GM10266 (cell line): ENCODE data around the gene RABAC1.

Source experiments
- DNase-seq: peaks from one replicate; pipeline ENCODE4 v3.0.0; 2012; ENCODE audit errors: extremely low spot score
- TF ChIP-seq, protein P1 (sequence below): IDR thresholded peaks from 2 replicates; pipeline ENCODE4 v1.5.1; 2012; ENCODE audit warnings: mild to moderate bottlenecking, low read depth; ENCODE audit not compliant: control insufficient read depth, insufficient read depth; ENCODE audit errors: missing control alignments

Gene RABAC1

DNA sequence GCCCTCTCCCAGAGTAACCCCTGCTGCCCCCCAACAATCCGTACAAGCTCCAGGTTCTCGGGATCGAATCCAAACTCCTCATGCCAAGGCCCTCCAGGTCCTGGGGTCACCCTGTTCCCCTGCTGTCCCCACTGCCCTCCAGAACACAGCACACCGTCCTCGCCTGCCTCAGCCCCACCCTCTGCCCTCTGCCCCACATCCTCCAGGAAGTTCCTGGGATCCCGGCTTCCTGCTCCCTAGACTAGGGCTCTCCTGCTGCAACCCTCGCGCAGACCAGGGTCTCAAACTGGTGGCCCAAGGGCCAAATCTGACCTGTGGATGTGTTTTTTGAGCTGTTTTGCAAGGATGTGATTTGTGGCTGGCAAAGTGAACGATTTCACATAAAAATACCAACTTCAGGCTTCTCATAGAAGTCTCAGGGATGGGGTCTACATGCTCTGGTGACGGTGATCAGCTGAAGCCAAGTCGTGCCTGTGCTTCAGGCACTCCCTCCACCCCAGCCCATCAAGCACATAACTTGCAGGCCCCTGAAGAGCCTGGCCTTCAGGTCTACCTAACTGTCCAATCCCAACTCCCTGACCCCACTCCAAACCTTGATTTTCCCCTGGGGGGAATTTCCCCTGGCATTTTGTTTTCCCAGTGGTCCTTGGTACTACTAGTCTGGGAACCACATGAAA is 1.8 kb downstream of the RABAC1 start:
- DNase-seq, result no peak

DNA sequence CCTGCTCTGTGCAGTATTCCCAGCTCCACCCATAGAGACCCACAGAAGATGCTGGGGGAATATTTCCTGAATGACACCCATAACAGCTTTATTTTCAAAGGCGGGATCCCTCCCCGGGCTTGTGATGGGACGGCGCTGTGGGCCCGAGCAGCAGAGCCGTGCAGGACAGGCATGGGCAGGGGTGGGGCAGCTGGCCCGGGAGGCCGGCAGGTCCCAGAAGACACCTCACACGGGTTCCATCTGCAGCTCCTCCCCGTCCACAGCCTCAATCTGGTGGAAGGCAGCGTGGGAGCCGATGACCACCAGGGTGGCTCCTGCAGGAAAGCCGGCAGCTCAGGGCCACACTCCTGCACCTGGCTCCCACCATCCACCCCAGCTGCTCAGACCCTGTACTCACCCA is 2.5 kb downstream of the RABAC1 start:
- no peak for DNase-seq
- TF ChIP-seq, protein P1, sequence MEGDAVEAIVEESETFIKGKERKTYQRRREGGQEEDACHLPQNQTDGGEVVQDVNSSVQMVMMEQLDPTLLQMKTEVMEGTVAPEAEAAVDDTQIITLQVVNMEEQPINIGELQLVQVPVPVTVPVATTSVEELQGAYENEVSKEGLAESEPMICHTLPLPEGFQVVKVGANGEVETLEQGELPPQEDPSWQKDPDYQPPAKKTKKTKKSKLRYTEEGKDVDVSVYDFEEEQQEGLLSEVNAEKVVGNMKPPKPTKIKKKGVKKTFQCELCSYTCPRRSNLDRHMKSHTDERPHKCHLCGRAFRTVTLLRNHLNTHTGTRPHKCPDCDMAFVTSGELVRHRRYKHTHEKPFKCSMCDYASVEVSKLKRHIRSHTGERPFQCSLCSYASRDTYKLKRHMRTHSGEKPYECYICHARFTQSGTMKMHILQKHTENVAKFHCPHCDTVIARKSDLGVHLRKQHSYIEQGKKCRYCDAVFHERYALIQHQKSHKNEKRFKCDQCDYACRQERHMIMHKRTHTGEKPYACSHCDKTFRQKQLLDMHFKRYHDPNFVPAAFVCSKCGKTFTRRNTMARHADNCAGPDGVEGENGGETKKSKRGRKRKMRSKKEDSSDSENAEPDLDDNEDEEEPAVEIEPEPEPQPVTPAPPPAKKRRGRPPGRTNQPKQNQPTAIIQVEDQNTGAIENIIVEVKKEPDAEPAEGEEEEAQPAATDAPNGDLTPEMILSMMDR, result no peak

More for the DNA sequence above, 1.8 kb downstream of the RABAC1 start:
- TF ChIP-seq, protein P1, result no peak

DNA sequence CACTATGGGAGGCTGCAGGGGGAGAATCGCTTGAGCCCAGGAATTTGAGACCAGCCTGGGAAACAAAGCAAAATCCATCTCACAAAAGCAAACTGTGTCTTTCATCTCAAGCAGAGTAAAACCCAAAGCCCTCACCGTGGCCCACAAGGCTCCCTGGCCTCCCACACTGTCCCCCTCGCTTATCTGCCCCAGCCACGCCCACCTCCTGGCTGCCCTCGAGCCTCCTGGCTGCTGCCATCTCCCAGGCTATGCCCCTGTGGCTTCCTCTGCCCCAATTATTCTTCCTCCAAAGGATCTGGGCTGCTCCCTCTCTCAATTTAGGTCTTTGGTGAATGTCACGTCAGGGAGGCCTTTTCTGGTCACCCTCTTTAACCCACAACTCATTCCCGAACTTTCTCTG is 3.6 kb downstream of the RABAC1 start:
- DNase-seq, result no peak
- TF ChIP-seq, protein P1, result no peak

DNA sequence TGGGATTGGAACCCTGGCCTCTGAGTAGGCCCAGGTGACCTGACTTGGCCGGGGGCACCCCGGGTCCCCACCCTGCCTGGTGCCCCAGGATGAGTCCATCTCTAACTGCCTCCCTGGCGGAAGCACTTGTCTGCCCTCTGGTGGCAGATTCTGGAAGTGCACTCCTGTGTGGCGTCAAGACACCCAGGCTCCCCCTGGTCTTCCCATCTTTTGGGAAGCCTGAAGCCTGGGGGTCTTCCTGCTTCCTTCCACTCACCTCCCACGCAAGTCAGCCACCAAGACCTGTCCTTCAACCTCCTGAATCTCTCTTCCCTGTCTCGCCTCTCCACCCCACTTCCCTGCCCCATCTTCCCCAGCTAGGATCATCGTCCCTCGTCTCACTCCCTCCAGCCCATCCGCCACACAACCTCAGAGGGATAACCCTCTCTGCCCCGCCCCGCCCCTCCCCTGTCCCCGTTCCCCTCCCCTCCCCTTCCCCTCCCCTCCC is 7.4 kb downstream of the RABAC1 start:
- peak; percentile 83 for DNase-seq
- TF ChIP-seq, protein P1, result peak; percentile 97

- TF ChIP-seq, protein P1, result no peak
Observed at GRCh38 chr19:41947091-41947490, 12.0 kb downstream of the RABAC1 start.

DNA sequence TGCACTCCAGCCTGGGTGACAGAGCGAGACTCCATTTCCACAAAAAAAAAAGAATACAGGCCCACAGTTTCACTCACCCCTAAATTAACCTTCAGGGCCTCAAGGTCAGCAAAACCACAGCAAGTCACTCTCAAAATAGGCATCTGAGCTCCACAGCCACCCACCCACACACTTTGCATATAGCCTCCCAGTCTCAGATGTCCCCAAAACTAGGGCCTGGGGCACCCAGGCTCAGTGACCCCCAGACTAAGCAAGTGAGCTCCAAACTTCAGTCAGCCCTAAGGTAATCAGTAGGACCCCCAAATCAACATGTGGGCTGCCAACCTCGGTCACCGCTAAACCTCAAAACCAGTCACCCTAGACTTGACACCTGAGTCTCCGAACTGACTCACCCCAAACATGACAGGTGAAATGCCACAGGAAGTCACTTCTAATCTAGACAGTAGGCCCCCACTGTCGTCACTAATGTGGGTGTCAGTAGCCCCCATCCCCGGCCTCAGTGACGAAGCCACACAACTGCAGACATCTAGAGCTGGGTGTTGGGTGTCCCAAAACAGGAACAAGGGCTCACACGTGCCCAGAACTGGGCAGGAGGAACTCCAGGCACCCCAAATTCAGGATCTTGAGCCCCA is 13.9 kb downstream of the RABAC1 start:
- DNase-seq, result peak; percentile 90
- TF ChIP-seq, protein P1, result no peak

More at GRCh38 chr19:41947091-41947490, 12.0 kb downstream of the RABAC1 start:
- DNase-seq, result no peak

DNA sequence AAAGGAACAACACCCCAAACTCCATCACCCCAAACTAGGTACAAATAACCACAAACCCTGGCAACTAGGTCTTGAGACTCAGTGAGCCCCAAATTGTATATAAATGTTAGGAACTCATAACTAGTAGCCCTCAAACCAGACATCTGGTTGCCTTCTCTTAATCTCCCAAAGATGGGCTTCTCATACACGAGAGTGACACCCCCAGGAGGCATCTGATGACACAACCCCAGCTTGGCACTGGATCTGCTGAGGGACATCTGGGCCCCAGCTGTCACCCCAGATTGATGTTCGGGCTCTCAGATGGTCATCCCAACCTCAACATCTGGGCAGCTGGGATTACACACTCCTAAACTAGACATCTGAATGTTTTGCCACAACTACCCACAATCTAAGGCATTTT is 14.8 kb downstream of the RABAC1 start:
- TF ChIP-seq, protein P1, result no peak
- peak; percentile 37 for DNase-seq
